Prostate gland (tissue), 2 donors: ENCODE results near the gene NCOA1. TPM values are rescaled to one million over a fixed set of nuclear protein-coding genes. Genes with fewer than 3 reads are reported as not detected.
"Not testable (repeated sequence)": the region's sequence is repeated elsewhere in the genome, so short reads cannot be mapped to it uniquely, and the experiment has no call there.

Source experiments
- DNase-seq: peaks from one replicate; pipeline ENCODE4 v3.0.0-alpha.2; 2019; ENCODE audit warnings: low spot score
- H3K27ac ChIP-seq, 2 donors: fragments of 200-600 bp; sonication (generic); 2 replicates each; pipeline ENCODE4 v1.5.1; 2017 to 2019
- H3K27me3 ChIP-seq: fragments of 200-600 bp; sonication (generic); replicated peaks from 2 replicates; pipeline ENCODE4 v1.5.1; 2019; ENCODE audit not compliant: insufficient read depth
- H3K36me3 ChIP-seq, 2 donors: fragments of 200-600 bp; sonication (generic); 1 replicate in 1 of 2; 2 replicates in 1 of 2; pipeline versions ENCODE4 v1.5.1 to v1.8.1; 2017 to 2019
- H3K4me1 ChIP-seq: fragments of 200-600 bp; sonication (generic); replicated peaks from 2 replicates; pipeline ENCODE4 v1.5.1; 2019
- H3K4me3 ChIP-seq, 2 donors: fragments of 200-600 bp; sonication (generic); 2 replicates each; pipeline ENCODE4 v1.5.1; 2017 to 2019
- H3K9me3 ChIP-seq: fragments of 200-600 bp; sonication (generic); 2 replicates; pipeline ENCODE4 v1.5.1; 2017
- CTCF ChIP-seq, 4 experiments: fragments of 200-600 bp in 2 of 4; fragments of 450-650 bp in 2 of 4; sonication (generic) in 2 of 4; IDR thresholded peaks; 1 replicate in 3 of 4; 2 replicates in 1 of 4; pipeline ENCODE4 v1.5.1; 2016 to 2019; ENCODE audit warnings: antibody characterized with exemption in 4 of 4, mild to moderate bottlenecking in 2 of 4, moderate library complexity in 2 of 4
- POLR2A ChIP-seq: fragments of 450-650 bp; IDR thresholded peaks from one replicate; pipeline ENCODE4 v1.6.1; 2016; ENCODE audit warnings: antibody characterized with exemption, mild to moderate bottlenecking
- POLR2AphosphoS5 ChIP-seq: sonication (generic); formaldehyde crosslinking; IDR thresholded peaks from one replicate; pipeline ENCODE4 v1.6.1; 2017; ENCODE audit warnings: antibody characterized with exemption
- WGBS: methylation state at CpG from one replicate; pipeline ENCODE4 v1.1.5; 2018; 5-methylcytosine and 5-hydroxymethylcytosine counted together
- intact Hi-C: fragments of 100-400 bp; cut with DNase I; formaldehyde crosslinking; loops from one replicate; pipeline ENCODE4 v1.14.2; 2022
- total RNA-seq, 2 donors: library from RNA; depleted of rRNA; stranded (reverse); fragments of >200 nt; gene quantifications; one replicate each; pipeline ENCODE4 v1.1.0, GENCODE V29; 2016

NCOA1 gene
- total RNA-seq, 2 donors from 2014 or later: 24.9 to 72.4 TPM

- Histone ChIP-seq H3K4me1 (no peaks in the 10 kb centered on the region), H3K4me3 (no peak overlapping the region), H3K36me3 (no peaks in the 10 kb centered on the region), H3K9me3 (no peaks in the 10 kb centered on the region), H3K27me3 (no peaks in the 10 kb centered on the region), H3K27ac (no peak overlapping the region)
- TF ChIP-seq CTCF (IDR thresholded peaks at IDR 0.05) (no peak), POLR2AphosphoS5 (no peak), POLR2A (no peak)
- no peak for DNase-seq
- WGBS: 80% methylated on average over 3 of the region's 3 CpGs
- intact Hi-C loops: no loop called here
These were observed 95.9 kb downstream of the NCOA1 start for GRCh38 chr2:24586955-24587354.

- no peak overlapping the region for H3K27ac ChIP-seq
- H3K4me1 ChIP-seq: no peaks in the 10 kb centered on the region
- no peak overlapping the region for H3K4me3 ChIP-seq
- intact Hi-C loops: no loop called here
- H3K36me3 ChIP-seq: no peaks in the 10 kb centered on the region
- TF ChIP-seq CTCF (IDR thresholded peaks at IDR 0.05) (no peak), POLR2A (no peak), POLR2AphosphoS5 (no peak)
- H3K9me3 ChIP-seq: no peaks in the 10 kb centered on the region
- 90% methylated on average over 5 of the region's 5 CpGs for WGBS
- DNase-seq: no peak
- no peaks in the 10 kb centered on the region for H3K27me3 ChIP-seq
These were observed 97.2 kb downstream of the NCOA1 start for GRCh38 chr2:24588294-24588693.

GRCh38 chr2:24592441-24593100 is 101.5 kb downstream of the NCOA1 start:
- WGBS: 49% methylated on average over 3 of the region's 3 CpGs
- no peaks in the 10 kb centered on the region for H3K9me3 ChIP-seq
- no peak for DNase-seq
- H3K27ac ChIP-seq: no peak overlapping the region
- intact Hi-C loops: no loop called here
- TF ChIP-seq POLR2A (no peak), POLR2AphosphoS5 (no peak), CTCF (IDR thresholded peaks at IDR 0.05) (no peak)
- H3K27me3 ChIP-seq: no peaks in the 10 kb centered on the region
- no peaks in the 10 kb centered on the region for H3K36me3 ChIP-seq
- H3K4me1 ChIP-seq: no peaks in the 10 kb centered on the region
- no peak overlapping the region for H3K4me3 ChIP-seq

GRCh38 chr2:24594283-24594682 is 103.2 kb downstream of the NCOA1 start:
- DNase-seq: no peak
- no peak overlapping the region for H3K27ac ChIP-seq
- WGBS: 84% methylated on average over 2 of the region's 2 CpGs
- H3K9me3 ChIP-seq: no peaks in the 10 kb centered on the region
- intact Hi-C loops: no loop called here
- H3K4me3 ChIP-seq: no peak overlapping the region
- TF ChIP-seq POLR2AphosphoS5 (no peak), CTCF (IDR thresholded peaks at IDR 0.05) (no peak), POLR2A (no peak)
- H3K27me3 ChIP-seq: no peaks in the 10 kb centered on the region
- H3K36me3 ChIP-seq: no peaks in the 10 kb centered on the region
- no peaks in the 10 kb centered on the region for H3K4me1 ChIP-seq

GRCh38 chr2:24597181-24597870 is 106.3 kb downstream of the NCOA1 start:
- intact Hi-C loops: no loop called here
- Histone ChIP-seq H3K36me3 (no peaks in the 10 kb centered on the region), H3K9me3 (no peaks in the 10 kb centered on the region), H3K4me1 (no peaks in the 10 kb centered on the region), H3K4me3 (no peak overlapping the region), H3K27me3 (no peaks in the 10 kb centered on the region), H3K27ac (no peak overlapping the region)
- TF ChIP-seq POLR2A (no peak), CTCF (IDR thresholded peaks at IDR 0.05) (no peak), POLR2AphosphoS5 (no peak)
- WGBS: 94% methylated on average over 2 of the region's 2 CpGs
- no peak for DNase-seq

GRCh38 chr2:24600140-24600539 is 109.1 kb downstream of the NCOA1 start:
- H3K9me3 ChIP-seq, H3K27ac ChIP-seq, H3K36me3 ChIP-seq, H3K27me3 ChIP-seq, H3K4me3 ChIP-seq, DNase-seq, intact Hi-C loops, H3K4me1 ChIP-seq: not testable (repeated sequence)
- 98% methylated on average over 6 of the region's 6 CpGs for WGBS
